ENCODE data around the gene OLFML2A.

DNA sequence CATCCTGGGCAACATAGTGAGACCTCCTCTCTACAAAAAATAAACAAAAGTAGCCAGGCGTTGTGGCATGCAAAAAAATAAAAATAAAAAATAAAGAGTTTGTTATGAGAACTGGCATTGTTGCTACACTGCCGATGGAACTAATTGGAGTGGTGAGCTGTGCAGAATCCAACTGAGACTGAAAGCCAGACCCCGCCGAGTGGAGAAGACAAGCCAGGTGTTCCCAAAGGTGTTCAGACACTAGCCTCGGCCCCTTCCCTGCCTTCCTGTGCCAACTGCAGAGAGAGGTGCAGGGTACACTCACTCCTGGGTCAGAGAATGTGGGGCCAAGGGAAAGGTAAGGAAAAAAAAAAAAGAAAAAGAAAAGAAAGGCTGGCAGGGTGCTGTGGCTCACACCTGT is 38.7 kb downstream of the OLFML2A start:
- TF ChIP-seq EZH2 (IDR thresholded peaks at IDR 0.05; ENCODE audit: insufficient read depth, poor library complexity, severe bottlenecking) (no peak), EZH2phosphoT487 (IDR thresholded peaks at IDR 0.05; ENCODE audit: insufficient read depth, low read depth) (no peak)
